SK-N-MC (cell line): ENCODE data around the gene NCAPD2.
"Not testable (repeated sequence)": the region's sequence is repeated elsewhere in the genome, so short reads cannot be mapped to it uniquely, and the experiment has no call there.

Experiments
- EZH2 ChIP-seq: fragments of 200-600 bp; sonication (generic); IDR thresholded peaks from one replicate; pipeline ENCODE4 v1.6.1; 2017; ENCODE audit warnings: antibody characterized with exemption
- FOXP2 ChIP-seq: optimal IDR thresholded peaks from 2 replicates; pipeline ENCODE3; 2011; ENCODE audit warnings: mild to moderate bottlenecking, moderate library complexity; ENCODE audit not compliant: insufficient read depth; ENCODE audit errors: extremely low read length, control extremely low read depth
- POLR2AphosphoS5 ChIP-seq: IDR thresholded peaks from 2 replicates; pipeline ENCODE4 v1.6.1; 2012; ENCODE audit warnings: mild to moderate bottlenecking, low read depth, low read length, borderline replicate concordance

DNA sequence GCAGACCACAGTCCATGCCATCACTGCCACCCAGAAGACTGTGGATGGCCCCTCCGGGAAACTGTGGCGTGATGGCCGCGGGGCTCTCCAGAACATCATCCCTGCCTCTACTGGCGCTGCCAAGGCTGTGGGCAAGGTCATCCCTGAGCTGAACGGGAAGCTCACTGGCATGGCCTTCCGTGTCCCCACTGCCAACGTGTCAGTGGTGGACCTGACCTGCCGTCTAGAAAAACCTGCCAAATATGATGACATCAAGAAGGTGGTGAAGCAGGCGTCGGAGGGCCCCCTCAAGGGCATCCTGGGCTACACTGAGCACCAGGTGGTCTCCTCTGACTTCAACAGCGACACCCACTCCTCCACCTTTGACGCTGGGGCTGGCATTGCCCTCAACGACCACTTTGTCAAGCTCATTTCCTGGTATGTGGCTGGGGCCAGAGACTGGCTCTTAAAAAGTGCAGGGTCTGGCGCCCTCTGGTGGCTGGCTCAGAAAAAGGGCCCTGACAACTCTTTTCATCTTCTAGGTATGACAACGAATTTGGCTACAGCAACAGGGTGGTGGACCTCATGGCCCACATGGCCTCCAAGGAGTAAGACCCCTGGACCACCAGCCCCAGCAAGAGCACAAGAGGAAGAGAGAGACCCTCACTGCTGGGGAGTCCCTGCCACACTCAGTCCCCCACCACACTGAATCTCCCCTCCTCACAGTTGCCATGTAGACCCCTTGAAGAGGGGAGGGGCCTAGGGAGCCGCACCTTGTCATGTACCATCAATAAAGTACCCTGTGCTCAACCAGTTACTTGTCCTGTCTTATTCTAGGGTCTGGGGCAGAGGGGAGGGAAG, 43.9 kb downstream of the NCAPD2 start:
- not testable (repeated sequence) for TF ChIP-seq POLR2AphosphoS5, EZH2, FOXP2
